ENCODE measurements around the gene CEP164.

Gene CEP164

DNA sequence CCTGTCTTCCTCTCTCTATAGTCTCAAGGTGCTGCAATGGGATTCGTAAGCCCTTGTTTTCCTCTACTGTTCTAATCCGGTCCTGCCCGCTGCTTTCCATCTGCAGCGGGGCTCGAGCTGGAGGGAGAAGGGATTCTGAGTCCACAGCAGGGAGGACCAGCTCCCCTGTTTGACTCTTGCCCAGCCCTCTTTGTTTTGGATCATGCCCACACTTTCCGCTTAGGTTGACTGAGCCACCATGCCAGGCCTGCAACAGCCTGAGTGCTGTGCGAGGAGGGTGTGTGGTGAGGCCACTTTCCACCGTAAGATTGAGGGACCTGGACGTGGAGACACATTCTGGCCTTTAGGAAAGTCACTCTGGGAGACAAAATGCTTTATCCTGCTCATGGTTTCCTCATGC lies 58.3 kb downstream of the CEP164 start:
- no peak overlapping the region for H3K4me3 ChIP-seq (ENCODE audit: control insufficient read depth, low read depth, low read length)
- TF ChIP-seq, protein P1, sequence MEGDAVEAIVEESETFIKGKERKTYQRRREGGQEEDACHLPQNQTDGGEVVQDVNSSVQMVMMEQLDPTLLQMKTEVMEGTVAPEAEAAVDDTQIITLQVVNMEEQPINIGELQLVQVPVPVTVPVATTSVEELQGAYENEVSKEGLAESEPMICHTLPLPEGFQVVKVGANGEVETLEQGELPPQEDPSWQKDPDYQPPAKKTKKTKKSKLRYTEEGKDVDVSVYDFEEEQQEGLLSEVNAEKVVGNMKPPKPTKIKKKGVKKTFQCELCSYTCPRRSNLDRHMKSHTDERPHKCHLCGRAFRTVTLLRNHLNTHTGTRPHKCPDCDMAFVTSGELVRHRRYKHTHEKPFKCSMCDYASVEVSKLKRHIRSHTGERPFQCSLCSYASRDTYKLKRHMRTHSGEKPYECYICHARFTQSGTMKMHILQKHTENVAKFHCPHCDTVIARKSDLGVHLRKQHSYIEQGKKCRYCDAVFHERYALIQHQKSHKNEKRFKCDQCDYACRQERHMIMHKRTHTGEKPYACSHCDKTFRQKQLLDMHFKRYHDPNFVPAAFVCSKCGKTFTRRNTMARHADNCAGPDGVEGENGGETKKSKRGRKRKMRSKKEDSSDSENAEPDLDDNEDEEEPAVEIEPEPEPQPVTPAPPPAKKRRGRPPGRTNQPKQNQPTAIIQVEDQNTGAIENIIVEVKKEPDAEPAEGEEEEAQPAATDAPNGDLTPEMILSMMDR (IDR thresholded peaks at IDR 0.05; ENCODE audit: control insufficient read depth, insufficient read depth, low read depth, low read length, missing control alignments), result no peak

DNA sequence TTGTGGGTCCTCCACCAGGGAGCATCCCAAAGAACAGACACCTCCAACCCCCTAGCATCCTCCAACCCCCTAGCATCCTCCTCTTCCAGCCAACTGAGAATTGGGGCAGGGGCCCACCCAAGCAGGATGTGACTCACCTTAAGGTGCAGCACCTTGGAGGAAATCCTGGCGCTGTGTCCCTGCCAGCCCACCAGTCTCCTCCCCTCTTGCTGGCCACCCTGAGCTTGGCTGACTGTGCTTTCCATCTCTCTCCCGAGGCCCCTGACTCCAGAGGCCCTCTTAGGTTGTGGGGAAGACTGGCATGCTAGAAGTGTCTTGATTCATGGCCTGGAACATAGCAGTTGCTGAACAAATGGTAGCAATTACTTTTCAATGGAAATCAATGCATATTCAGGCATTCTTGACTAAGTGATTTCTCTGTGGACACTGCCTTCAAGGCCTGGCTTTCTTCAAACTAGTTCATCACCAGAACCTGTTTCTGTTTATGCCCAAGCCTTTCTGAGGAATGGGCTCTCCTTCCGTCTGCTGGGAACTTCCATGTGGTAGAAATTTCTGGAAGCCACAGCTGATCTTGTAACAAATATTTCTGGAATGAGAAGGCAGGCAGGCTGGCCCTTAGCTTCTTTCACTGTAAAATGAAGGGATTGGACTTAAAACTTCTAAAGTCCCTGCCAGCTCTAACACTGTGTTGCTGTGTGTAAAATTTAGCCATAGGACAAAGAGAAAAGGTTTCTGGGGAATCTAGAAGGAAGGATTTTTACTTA lies 60.5 kb downstream of the CEP164 start:
- TF ChIP-seq, protein P1 (IDR thresholded peaks at IDR 0.05; ENCODE audit: control insufficient read depth, insufficient read depth, low read depth, low read length, missing control alignments), result no peak
- H3K4me3 ChIP-seq (ENCODE audit: control insufficient read depth, low read depth, low read length), result no peak overlapping the region
- DNase-seq (ENCODE audit: low read depth), result peak; percentile 66

More for the DNA sequence above, 58.3 kb downstream of the CEP164 start:
- DNase-seq (ENCODE audit: low read depth), result no peak

GRCh38 chr11:117390743-117391142 lies 63.1 kb downstream of the CEP164 start:
- TF ChIP-seq, protein P1 (IDR thresholded peaks at IDR 0.05; ENCODE audit: control insufficient read depth, insufficient read depth, low read depth, low read length, missing control alignments), result no peak
- no peak overlapping the region for H3K4me3 ChIP-seq (ENCODE audit: control insufficient read depth, low read depth, low read length)
- no peak for DNase-seq (ENCODE audit: low read depth)

DNA sequence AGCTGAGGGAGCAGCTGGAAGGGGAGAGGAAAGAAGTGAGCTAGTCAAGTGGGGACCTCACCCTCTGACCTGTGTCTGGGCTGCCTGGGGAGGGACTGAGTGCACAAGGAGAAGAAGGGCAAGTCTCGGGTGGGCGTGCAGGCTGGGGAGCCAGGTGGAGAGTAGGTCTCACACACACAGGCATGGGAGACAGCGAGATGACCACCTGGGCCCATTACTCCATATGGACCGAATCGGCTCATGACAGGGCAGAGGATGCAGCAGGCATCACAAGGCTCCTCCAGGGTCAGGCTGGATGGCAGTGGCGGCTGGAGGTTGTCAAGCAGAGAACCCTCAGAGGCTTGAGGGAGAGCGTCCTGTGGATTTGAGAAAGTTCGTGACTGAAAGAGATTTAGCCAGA lies 63.5 kb downstream of the CEP164 start:
- TF ChIP-seq, protein P1 (IDR thresholded peaks at IDR 0.05; ENCODE audit: control insufficient read depth, insufficient read depth, low read depth, low read length, missing control alignments), result no peak
- H3K4me3 ChIP-seq (ENCODE audit: control insufficient read depth, low read depth, low read length), result no peak overlapping the region
- DNase-seq (ENCODE audit: low read depth), result no peak

DNA sequence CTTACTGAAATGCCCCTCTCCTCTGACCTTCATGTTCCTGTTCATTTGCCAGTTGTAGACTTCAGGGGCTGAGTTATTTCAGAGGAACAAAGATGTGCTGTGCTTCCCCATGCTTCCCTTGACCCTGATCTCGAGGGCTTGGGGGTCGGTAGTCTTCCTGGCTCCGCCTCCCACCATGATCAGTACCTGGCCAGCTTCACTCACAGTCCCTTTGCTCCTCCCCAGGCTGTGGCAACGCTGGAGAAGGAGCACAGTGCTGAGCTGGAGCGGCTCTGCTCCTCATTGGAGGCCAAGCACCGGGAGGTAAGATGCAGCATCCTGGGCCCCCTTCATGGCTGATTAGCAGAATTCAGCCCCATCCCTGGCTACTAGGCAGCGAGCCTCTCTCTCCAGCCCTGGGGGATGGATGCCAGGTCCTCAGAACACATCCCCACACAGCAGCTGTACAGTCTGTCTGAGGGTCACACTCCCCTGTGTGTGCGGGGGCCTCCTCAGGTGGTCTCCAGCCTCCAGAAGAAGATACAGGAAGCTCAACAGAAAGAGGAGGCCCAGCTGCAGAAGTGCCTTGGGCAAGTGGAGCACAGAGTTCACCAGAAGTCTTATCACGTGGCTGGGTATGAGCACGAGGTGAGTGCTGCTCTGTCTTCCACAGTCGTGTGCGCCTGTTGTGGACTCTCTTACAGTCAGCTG lies 64.5 kb downstream of the CEP164 start:
- no peak for DNase-seq (ENCODE audit: low read depth)
- TF ChIP-seq, protein P1 (IDR thresholded peaks at IDR 0.05; ENCODE audit: control insufficient read depth, insufficient read depth, low read depth, low read length, missing control alignments), result no peak
- H3K4me3 ChIP-seq (ENCODE audit: control insufficient read depth, low read depth, low read length), result no peak overlapping the region

GRCh38 chr11:117392979-117393378 lies 65.3 kb downstream of the CEP164 start:
- H3K4me3 ChIP-seq (ENCODE audit: control insufficient read depth, low read depth, low read length), result no peak overlapping the region
- no peak for DNase-seq (ENCODE audit: low read depth)
- TF ChIP-seq, protein P1 (IDR thresholded peaks at IDR 0.05; ENCODE audit: control insufficient read depth, insufficient read depth, low read depth, low read length, missing control alignments), result no peak

Data from AG09309 (cell line).